ENCODE data around the gene C13orf46. TPM values are rescaled to one million over a fixed set of nuclear protein-coding genes. Genes with fewer than 3 reads are reported as not detected.

Gene C13orf46
- total RNA-seq, 1 experiment from 2014 or later: not detected

GRCh38 chr13:113980489-113981064 lies 6.7 kb upstream of the C13orf46 start:
- ChIA-PET POLR2A (no interaction called here), CTCF (no interaction called here)
- H3K4me1 Mint-ChIP-seq (ENCODE audit: low read depth, unreplicated experiment): no peaks in the 10 kb centered on the region
- H3K4me3 Mint-ChIP-seq (ENCODE audit: unreplicated experiment): no peak overlapping the region
- no peak overlapping the region for H3K27ac Mint-ChIP-seq (ENCODE audit: unreplicated experiment)
- Histone ChIP-seq H3K9me3 (no peaks in the 10 kb centered on the region), H3K27me3 (replicated peaks; ENCODE audit: control insufficient read depth, insufficient read depth, low read length) (no peaks in the 10 kb centered on the region), H3K4me1 (peaks cover 10% of the 10 kb centered on the region), H3K4me3 (ENCODE audit: low read depth, low read length) (no peak overlapping the region), H3K36me3 (ENCODE audit: control insufficient read depth, insufficient read depth, low read length) (no peaks in the 10 kb centered on the region)
- intact Hi-C loops (cut with micrococcal nuclease; ENCODE audit: unreplicated experiment): no loop called here
- peaks cover 10% of the 10 kb centered on the region for H3K9me3 Mint-ChIP-seq (ENCODE audit: unreplicated experiment)
- H3K27me3 Mint-ChIP-seq (ENCODE audit: insufficient read depth, unreplicated experiment): peaks cover 6% of the 10 kb centered on the region
- H3K36me3 Mint-ChIP-seq (ENCODE audit: insufficient read depth, unreplicated experiment): peaks cover 6% of the 10 kb centered on the region
- no peak for DNase-seq
- no TSS peak for BruUV-seq (replicated peaks)
- no peak for TF ChIP-seq CTCF (IDR thresholded peaks at IDR 0.05; ENCODE audit: insufficient read depth in 1 of 2, low read depth in 1 of 2, low read length in 1 of 2, severe bottlenecking in 1 of 2, unreplicated experiment in 1 of 2)

- no peak overlapping the region for H3K4me3 Mint-ChIP-seq (ENCODE audit: unreplicated experiment)
- H3K27me3 Mint-ChIP-seq (ENCODE audit: insufficient read depth, unreplicated experiment): peaks cover 6% of the 10 kb centered on the region
- intact Hi-C loops (cut with micrococcal nuclease; ENCODE audit: unreplicated experiment): no loop called here
- ChIA-PET CTCF (no interaction called here), POLR2A (no interaction called here)
- no peak for DNase-seq
- Histone ChIP-seq H3K36me3 (ENCODE audit: control insufficient read depth, insufficient read depth, low read length) (no peaks in the 10 kb centered on the region), H3K4me3 (ENCODE audit: low read depth, low read length) (no peak overlapping the region), H3K27me3 (replicated peaks; ENCODE audit: control insufficient read depth, insufficient read depth, low read length) (no peaks in the 10 kb centered on the region), H3K4me1 (peaks cover 10% of the 10 kb centered on the region), H3K9me3 (no peaks in the 10 kb centered on the region)
- no peak for TF ChIP-seq CTCF (IDR thresholded peaks at IDR 0.05; ENCODE audit: insufficient read depth in 1 of 2, low read depth in 1 of 2, low read length in 1 of 2, severe bottlenecking in 1 of 2, unreplicated experiment in 1 of 2)
- no peak overlapping the region for H3K27ac Mint-ChIP-seq (ENCODE audit: unreplicated experiment)
- H3K4me1 Mint-ChIP-seq (ENCODE audit: low read depth, unreplicated experiment): no peaks in the 10 kb centered on the region
- H3K9me3 Mint-ChIP-seq (ENCODE audit: unreplicated experiment): peaks cover 10% of the 10 kb centered on the region
- H3K36me3 Mint-ChIP-seq (ENCODE audit: insufficient read depth, unreplicated experiment): peaks cover 6% of the 10 kb centered on the region
- no TSS peak for BruUV-seq (replicated peaks)
Measured at GRCh38 chr13:113979791-113980471, 6.1 kb upstream of the C13orf46 start.

- H3K9me3 Mint-ChIP-seq (ENCODE audit: unreplicated experiment): peaks cover 10% of the 10 kb centered on the region
- POLR2A ChIA-PET: no interaction called here
- no peaks in the 10 kb centered on the region for H3K27me3 ChIP-seq (replicated peaks; ENCODE audit: control insufficient read depth, insufficient read depth, low read length)
- H3K36me3 Mint-ChIP-seq (ENCODE audit: insufficient read depth, unreplicated experiment): peaks cover 6% of the 10 kb centered on the region
- CTCF ChIA-PET: no interaction called here
- no peak overlapping the region for H3K27ac Mint-ChIP-seq (ENCODE audit: unreplicated experiment)
- no peaks in the 10 kb centered on the region for H3K4me1 Mint-ChIP-seq (ENCODE audit: low read depth, unreplicated experiment)
- peaks cover 6% of the 10 kb centered on the region for H3K27me3 Mint-ChIP-seq (ENCODE audit: insufficient read depth, unreplicated experiment)
- H3K36me3 ChIP-seq (ENCODE audit: control insufficient read depth, insufficient read depth, low read length): no peaks in the 10 kb centered on the region
- BruUV-seq (replicated peaks): no TSS peak
- intact Hi-C loops (cut with micrococcal nuclease; ENCODE audit: unreplicated experiment): no loop called here
- no peak overlapping the region for H3K4me3 ChIP-seq (ENCODE audit: low read depth, low read length)
- TF ChIP-seq CTCF (IDR thresholded peaks at IDR 0.05; ENCODE audit: insufficient read depth in 1 of 2, low read depth in 1 of 2, low read length in 1 of 2, severe bottlenecking in 1 of 2, unreplicated experiment in 1 of 2): no peak
- no peaks in the 10 kb centered on the region for H3K9me3 ChIP-seq
- H3K4me3 Mint-ChIP-seq (ENCODE audit: unreplicated experiment): no peak overlapping the region
- peaks cover 10% of the 10 kb centered on the region for H3K4me1 ChIP-seq
- no peak for DNase-seq
Measured at GRCh38 chr13:113978741-113979481, 5.0 kb upstream of the C13orf46 start.
